ENCODE results near the gene PDE7B.

GRCh38 chr6:135953818-135954217, 102.3 kb downstream of the PDE7B start:
- no peak for TF ChIP-seq POLR2A (IDR thresholded peaks at IDR 0.05; ENCODE audit: low read depth, low read length)
- TF ChIP-seq POLR2AphosphoS5 (IDR thresholded peaks at IDR 0.05; ENCODE audit: low read depth, low read length): no peak
- TF ChIP-seq PAX5 (IDR thresholded peaks at IDR 0.05; ENCODE audit: insufficient read depth, low read length, severe bottlenecking): no peak
- TF ChIP-seq TAF1 (IDR thresholded peaks at IDR 0.05; ENCODE audit: low read depth, low read length): no peak
